ENCODE measurements around the gene EME2.
"Not testable (repeated sequence)": the region's sequence is repeated elsewhere in the genome, so short reads cannot be mapped to it uniquely, and the experiment has no call there.

The EME2 gene

GRCh38 chr16:1793578-1794220 lies 21.1 kb downstream of the EME2 start, which contains the start of gene IGFALS:
IGFALS (minus strand) TSS chr16:1793705; CDS start chr16:1793652, 53 bp downstream.
- no peak for DNase-seq

- peak; percentile 6 to 70 for DNase-seq
Observed at GRCh38 chr16:1794221-1794871, 21.7 kb downstream of the EME2 start.

GRCh38 chr16:1794908-1795666 lies 22.5 kb downstream of the EME2 start:
- no peak for DNase-seq

DNA sequence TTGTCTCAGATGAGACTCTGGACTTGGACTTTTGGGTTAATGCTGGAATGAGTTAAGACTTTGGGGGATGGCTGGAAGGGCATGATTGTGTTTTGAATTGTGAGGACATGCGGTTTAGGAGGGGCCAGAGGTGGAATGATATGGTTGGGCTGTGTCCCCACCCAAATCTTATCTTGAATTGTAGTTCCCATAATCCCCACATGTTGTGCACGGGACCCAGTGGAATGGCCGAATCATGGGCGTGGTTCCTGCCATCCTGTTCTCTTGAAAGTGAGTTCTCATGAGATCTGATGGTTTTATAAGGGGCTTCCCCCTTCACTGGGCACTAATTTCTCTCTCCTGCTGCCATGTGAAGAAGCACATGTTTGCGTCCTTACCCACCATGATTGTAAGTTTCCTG lies 26.7 kb downstream of the EME2 start:
- not testable (repeated sequence) for DNase-seq

GRCh38 chr16:1800701-1801100 lies 28.1 kb downstream of the EME2 start:
- no peak for DNase-seq

DNA sequence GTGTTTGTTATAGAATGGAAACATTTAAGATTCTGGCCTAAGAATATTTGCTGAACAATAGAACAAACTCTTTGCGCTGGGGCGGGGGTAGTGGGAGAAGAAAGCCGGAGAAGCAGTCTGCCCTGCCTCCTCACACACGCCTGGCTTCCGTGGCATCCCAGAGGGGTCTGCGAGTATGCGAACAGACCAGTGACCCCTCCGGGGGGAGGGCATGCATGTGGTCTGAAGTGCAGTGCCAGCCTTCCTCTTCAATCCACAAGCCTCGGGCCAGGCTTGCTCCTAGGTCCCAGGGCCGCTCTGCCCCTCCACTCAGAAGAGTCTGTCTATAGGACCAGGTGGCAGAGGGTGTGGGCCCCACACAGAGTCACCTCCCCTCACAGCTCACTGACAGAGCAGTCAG lies 35.0 kb downstream of the EME2 start:
- DNase-seq, result no peak

DNA sequence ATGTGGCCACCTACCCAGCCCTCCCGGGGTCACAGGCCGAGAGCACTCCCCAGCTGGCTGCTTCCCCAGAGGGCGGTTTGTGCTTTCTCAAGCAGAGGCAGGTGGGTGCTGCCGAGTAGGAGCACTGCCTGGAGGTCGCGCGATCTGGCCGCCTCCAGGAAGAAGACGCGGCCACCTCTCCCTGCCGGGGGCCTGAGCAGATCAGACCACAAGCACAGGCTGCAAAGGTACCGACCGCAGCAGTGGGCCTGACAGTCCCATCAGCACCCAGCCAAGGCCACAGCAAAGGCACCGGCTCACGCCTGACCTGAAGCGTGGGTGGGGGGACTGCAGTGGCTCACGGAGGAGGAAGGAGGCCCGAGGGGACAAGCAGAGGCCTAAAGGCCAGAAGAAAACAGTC lies 36.1 kb downstream of the EME2 start:
- no peak for DNase-seq

GRCh38 chr16:1809281-1809801 lies 36.7 kb downstream of the EME2 start:
- no peak for DNase-seq

- DNase-seq, result no peak
Observed at GRCh38 chr16:1810106-1810505, 37.5 kb downstream of the EME2 start.

DNA sequence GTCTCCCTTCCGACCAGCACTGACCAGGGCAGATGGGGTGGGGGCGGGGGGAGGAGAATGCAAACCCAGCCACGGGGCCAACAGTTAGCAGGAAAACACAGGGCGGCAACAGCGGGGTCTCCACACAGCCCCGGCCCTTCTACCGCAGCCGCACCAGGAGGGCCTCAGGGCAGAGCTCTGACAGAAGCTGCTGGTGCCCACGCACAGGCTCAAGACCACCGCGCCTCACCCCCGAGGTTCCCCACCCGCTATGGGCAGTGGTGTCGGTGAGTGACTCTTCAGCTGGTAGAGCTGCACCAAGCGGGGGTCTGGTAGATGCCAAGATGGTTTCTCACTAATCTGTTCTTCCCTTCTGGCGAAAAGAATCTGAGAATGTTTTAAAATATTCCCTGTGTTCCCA lies 37.9 kb downstream of the EME2 start:
- DNase-seq, result no peak

DNA sequence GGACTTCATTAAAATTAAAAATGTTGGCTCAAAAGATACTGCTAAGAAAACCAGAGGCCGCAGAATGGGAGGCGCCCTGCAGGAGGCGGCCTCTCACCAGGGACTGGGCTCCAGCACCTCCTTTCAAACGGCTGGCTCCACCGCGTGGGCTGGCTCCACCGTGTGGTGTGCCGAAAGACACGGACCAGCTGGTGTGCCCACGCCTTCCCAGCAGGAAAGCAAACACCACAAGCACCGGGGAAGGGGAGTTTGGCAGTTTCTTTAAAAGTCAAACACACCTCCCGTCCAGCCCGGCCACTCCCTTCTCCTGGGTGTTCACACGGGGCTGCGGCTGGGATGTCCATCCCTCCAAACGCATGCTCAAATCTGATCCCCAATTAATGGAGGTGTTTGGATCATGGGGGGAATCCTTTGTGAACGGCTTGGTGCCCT lies 40.1 kb downstream of the EME2 start:
- DNase-seq, result peak; percentile 3 to 67

GRCh38 chr16:1815461-1815860 lies 42.9 kb downstream of the EME2 start:
- no peak for DNase-seq

GRCh38 chr16:1816396-1817275 lies 44.0 kb downstream of the EME2 start:
- DNase-seq, result no peak

GRCh38 chr16:1817276-1817589 lies 44.6 kb downstream of the EME2 start:
- no peak for DNase-seq

GRCh38 chr16:1817716-1818115 lies 45.1 kb downstream of the EME2 start:
- no peak for DNase-seq

DNA sequence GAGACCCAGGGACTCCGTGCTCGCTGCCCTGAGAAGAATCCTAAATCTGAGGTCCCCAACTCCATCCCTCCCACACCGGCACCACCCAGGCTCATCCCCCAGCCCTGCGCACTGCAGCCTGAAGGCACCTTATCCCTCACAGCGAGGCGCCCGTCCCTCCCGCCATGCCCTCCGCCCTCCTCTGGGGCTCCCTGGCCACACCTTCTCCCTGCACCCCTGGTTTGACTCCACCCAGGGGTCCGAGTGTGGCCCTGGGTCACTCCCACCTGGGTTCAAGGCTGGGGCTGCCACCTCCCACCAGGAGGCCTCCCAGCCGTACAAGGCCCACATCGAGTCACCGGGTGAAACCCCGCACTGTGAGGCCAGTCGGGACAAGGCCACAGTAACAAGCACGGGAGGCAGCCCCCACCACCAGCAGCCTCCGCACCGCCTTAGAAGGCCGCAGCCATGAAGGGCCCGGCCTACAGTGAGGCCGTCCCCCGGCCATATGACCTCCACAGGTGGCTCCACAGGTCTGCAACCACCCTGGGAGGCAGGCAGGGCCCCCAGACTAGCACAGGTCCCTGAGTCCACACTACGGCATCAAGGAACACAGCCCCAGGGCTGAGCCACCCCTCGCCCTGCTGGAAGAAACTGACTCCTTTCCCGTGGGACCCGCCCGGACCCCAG lies 45.7 kb downstream of the EME2 start:
- DNase-seq, result no peak

DNA sequence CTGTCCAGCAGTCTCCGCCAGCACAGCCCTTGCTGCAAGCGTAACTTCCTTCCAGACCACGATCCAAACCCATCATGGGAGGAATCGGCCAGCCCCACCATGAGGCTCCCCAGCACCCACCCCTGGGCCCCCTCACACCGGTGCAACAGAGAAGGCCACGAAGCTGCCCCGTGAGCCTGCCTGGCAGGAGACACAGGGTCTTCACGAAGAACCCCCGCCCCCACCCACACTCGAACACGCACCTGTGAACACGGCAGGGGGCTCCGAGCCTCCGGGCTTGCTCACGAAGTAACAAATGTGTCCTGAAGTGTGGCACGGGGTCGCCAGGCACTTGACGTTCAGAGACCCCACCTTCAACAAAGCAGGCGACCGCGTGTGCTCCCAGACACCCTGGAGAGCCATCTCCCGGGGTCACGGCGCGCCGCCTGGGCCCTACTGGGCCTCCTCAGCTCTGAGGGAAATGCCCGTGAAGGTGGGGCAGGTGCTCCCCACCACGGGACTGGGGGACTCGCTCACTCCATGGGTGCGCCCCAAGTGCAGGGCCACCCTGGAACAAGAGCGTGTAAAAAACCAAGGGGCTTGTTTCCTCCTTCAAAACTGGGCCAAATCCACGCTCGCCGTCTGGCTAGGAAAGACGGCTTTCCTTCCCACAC lies 46.4 kb downstream of the EME2 start:
- no peak for DNase-seq

GRCh38 chr16:1819611-1820010 lies 47.0 kb downstream of the EME2 start:
- no peak for DNase-seq

- DNase-seq, result no peak
Observed at GRCh38 chr16:1820096-1820945, 47.7 kb downstream of the EME2 start.

DNA sequence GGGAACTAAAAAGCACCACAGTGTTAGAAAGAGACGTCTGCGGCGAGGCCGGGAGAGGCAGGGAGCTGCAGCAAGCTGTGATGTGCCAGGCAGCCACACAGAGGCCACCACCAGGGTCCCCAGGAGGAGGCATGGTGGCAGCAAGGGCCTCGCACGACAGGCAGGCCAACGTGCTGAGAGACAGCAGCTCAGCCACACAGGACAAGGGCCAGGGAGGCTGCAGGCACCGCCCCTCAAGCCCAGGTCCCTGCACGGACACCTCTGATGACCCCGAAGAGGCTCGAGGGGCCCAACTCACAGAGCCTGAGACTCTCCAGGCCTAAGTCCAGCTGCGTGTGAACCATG lies 48.3 kb downstream of the EME2 start:
- DNase-seq, result no peak
